Activated effector memory CD4-positive, alpha-beta T cell treated with anti-CD3 and anti-CD28 coated beads, Interleukin-2, amount 50 U/mL, for 16 hours (primary cell): ENCODE results near the gene MDFIC2.

Experiments
- DNase-seq: peaks from one replicate; pipeline ENCODE4 v3.0.0-alpha.2; 2020

MDFIC2 gene

GRCh38 chr3:70177881-70178645 is 134.4 kb downstream of the MDFIC2 start:
- no peak for DNase-seq

- DNase-seq: no peak
These were observed 136.2 kb downstream of the MDFIC2 start for GRCh38 chr3:70176224-70176623.

GRCh38 chr3:70156808-70157207 is 155.6 kb downstream of the MDFIC2 start:
- no peak for DNase-seq

DNA sequence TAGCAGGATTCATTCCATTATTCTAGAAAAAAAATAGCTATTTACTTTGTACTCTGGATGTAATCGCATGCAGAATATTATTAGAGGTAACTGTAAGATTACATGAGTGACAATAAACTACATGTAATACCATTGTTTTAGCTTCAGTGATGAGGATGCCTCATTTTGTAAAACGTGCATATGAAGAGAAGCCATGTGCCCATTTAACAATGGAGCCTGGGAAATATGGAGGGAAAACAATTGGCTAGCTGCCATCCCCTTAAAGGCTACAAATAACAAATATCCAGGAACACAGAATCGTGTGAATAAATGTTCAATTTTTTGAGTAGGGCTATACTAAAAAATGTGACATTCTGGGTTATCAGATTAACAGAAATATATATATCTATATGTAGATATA is 161.8 kb downstream of the MDFIC2 start:
- no peak for DNase-seq

DNA sequence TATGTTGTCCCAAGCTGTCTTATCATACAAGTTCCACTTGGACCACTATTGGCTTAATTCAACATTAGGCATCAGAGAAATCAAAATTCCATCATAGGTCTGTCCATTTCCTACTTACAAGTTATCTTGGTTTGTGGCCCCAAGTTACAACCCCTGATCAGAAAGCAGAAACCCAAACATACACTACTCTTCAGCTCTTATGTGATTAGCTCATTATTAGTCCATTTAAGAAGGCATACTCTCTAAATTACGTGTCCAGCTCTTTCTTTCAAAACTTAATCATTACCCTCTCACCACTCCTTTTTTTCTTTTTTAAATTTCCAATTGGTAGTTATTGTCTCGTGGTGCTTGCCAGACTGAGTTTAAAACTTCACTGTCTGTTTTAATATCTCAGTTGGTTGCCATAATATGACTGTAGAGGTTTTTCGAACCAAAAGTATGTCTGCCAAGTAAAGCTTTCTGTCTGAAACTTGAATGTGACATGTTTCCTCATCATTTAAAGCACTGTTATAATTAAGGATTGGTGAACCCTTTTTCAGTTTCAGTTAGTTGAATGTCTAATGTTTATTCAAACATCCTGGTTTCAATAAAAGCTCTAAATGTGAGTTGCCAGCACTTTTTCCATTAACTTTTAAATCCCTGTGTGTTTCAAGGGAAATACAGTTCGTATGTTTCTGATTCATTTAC is 162.6 kb downstream of the MDFIC2 start:
- DNase-seq: no peak
